Karpas-422 (cell line): ENCODE measurements around the gene OTOS. TPM values are rescaled to one million over a fixed set of nuclear protein-coding genes. Genes with fewer than 3 reads are reported as not detected.

Experiments
- DNase-seq: peaks from one replicate; pipeline ENCODE4 v3.0.0-alpha.2; 2015
- H2AFZ ChIP-seq: fragments of 200-600 bp; sonication (generic); 2 replicates; pipeline ENCODE4 v1.6.1; 2014; ENCODE audit warnings: antibody characterized with exemption, low read length, mixed read lengths
- H3K27ac ChIP-seq: fragments of 200-600 bp; sonication (generic); 2 replicates; pipeline ENCODE4 v1.5.1; 2014; ENCODE audit warnings: mild to moderate bottlenecking, low read length, moderate library complexity
- H3K27me3 ChIP-seq: fragments of 200-600 bp; sonication (generic); 2 replicates; pipeline ENCODE4 v1.6.1; 2014; ENCODE audit warnings: low read length, mixed read lengths
- H3K36me3 ChIP-seq: fragments of 200-600 bp; sonication (generic); 2 replicates; pipeline ENCODE4 v1.6.1; 2014; ENCODE audit warnings: low read length, mixed read lengths; ENCODE audit not compliant: insufficient read depth
- H3K4me1 ChIP-seq: fragments of 200-600 bp; sonication (generic); 2 replicates; pipeline ENCODE4 v1.6.1; 2014; ENCODE audit warnings: mild to moderate bottlenecking, low read length, mixed read lengths
- H3K4me2 ChIP-seq: fragments of 200-600 bp; sonication (generic); 2 replicates; pipeline ENCODE4 v1.6.1; 2014; ENCODE audit warnings: low read length, low read depth, mild to moderate bottlenecking; ENCODE audit not compliant: poor library complexity, severe bottlenecking
- H3K4me3 ChIP-seq: fragments of 200-600 bp; sonication (generic); 2 replicates; pipeline ENCODE4 v1.5.1; 2014; ENCODE audit warnings: mild to moderate bottlenecking, antibody characterized with exemption, low read length, mixed read lengths
- H3K79me2 ChIP-seq: fragments of 200-600 bp; sonication (generic); 2 replicates; pipeline ENCODE4 v1.6.1; 2014; ENCODE audit warnings: mild to moderate bottlenecking, low read length, mixed read lengths
- H3K9ac ChIP-seq: fragments of 200-600 bp; sonication (generic); 2 replicates; pipeline ENCODE4 v1.6.0; 2014; ENCODE audit warnings: low read length
- H3K9me2 ChIP-seq: fragments of 200-600 bp; sonication (generic), shearing (Covaris generic); replicated peaks from 2 replicates; pipeline ENCODE4 v1.6.0; 2014; ENCODE audit warnings: mild to moderate bottlenecking, low read length, moderate library complexity; ENCODE audit not compliant: insufficient read depth
- H3K9me3 ChIP-seq: fragments of 300-700, 200-600 bp; sonication (generic); 2 replicates; pipeline ENCODE4 v1.6.1; 2014; ENCODE audit warnings: low read length, mixed read lengths
- H4K20me1 ChIP-seq: fragments of 200-600 bp; sonication (generic); 2 replicates; pipeline ENCODE4 v1.6.1; 2014; ENCODE audit warnings: mild to moderate bottlenecking, antibody characterized with exemption, low read length, low read depth; ENCODE audit not compliant: insufficient read depth
- total RNA-seq: library from RNA; depleted of rRNA; stranded (reverse); fragments of >200 nt; shearing (Covaris generic); gene quantifications from 2 replicates; pipeline ENCODE4 v1.2.3, GENCODE V29; 2014; ENCODE audit warnings: low replicate concordance

OTOS gene
- total RNA-seq, 1 experiment from 2014 or later, result not detected

- no peak overlapping the region for H3K4me2 ChIP-seq
- H3K4me1 ChIP-seq, result no peaks in the 10 kb centered on the region
- no peak for DNase-seq
- no peaks in the 10 kb centered on the region for H4K20me1 ChIP-seq
- H3K79me2 ChIP-seq, result no peaks in the 10 kb centered on the region
- no peaks in the 10 kb centered on the region for H3K36me3 ChIP-seq
- no peak overlapping the region for H2AFZ ChIP-seq
- no peaks in the 10 kb centered on the region for H3K9me2 ChIP-seq
- H3K9me3 ChIP-seq, result no peaks in the 10 kb centered on the region
- peaks cover 3% of the 10 kb centered on the region; the same call in 1 of the 2 replicates for H3K27me3 ChIP-seq
- H3K27ac ChIP-seq, result no peak overlapping the region
- H3K9ac ChIP-seq, result no peak overlapping the region
- H3K4me3 ChIP-seq, result no peak overlapping the region
Measured at GRCh38 chr2:240169486-240170353, 29.3 kb upstream of the OTOS start.

- H3K9ac ChIP-seq, result no peak overlapping the region
- no peaks in the 10 kb centered on the region for H4K20me1 ChIP-seq
- no peaks in the 10 kb centered on the region for H3K9me2 ChIP-seq
- H3K4me2 ChIP-seq, result no peak overlapping the region
- no peak for DNase-seq
- H3K4me3 ChIP-seq, result no peak overlapping the region
- H3K27ac ChIP-seq, result no peak overlapping the region
- H3K4me1 ChIP-seq, result no peaks in the 10 kb centered on the region
- no peaks in the 10 kb centered on the region for H3K9me3 ChIP-seq
- peaks cover 3% of the 10 kb centered on the region; the same call in 1 of the 2 replicates for H3K27me3 ChIP-seq
- no peaks in the 10 kb centered on the region for H3K79me2 ChIP-seq
- H3K36me3 ChIP-seq, result no peaks in the 10 kb centered on the region
- H2AFZ ChIP-seq, result no peak overlapping the region
Measured at GRCh38 chr2:240168546-240169361, 28.3 kb upstream of the OTOS start.

- DNase-seq, result no peak
- Histone ChIP-seq H3K27me3 (peaks cover 3% of the 10 kb centered on the region; the same call in 1 of the 2 replicates), H3K4me1 (no peaks in the 10 kb centered on the region), H3K4me3 (no peak overlapping the region), H2AFZ (no peak overlapping the region), H3K36me3 (no peaks in the 10 kb centered on the region), H3K27ac (no peak overlapping the region), H3K4me2 (no peak overlapping the region), H3K9me2 (no peaks in the 10 kb centered on the region), H3K9me3 (no peaks in the 10 kb centered on the region), H4K20me1 (no peaks in the 10 kb centered on the region), H3K9ac (no peak overlapping the region), H3K79me2 (no peaks in the 10 kb centered on the region)
Measured at GRCh38 chr2:240168041-240168440, 27.6 kb upstream of the OTOS start.

- no peak overlapping the region for H3K4me3 ChIP-seq
- no peak overlapping the region for H3K9ac ChIP-seq
- no peaks in the 10 kb centered on the region for H3K36me3 ChIP-seq
- no peak overlapping the region for H3K4me2 ChIP-seq
- peaks cover 3% of the 10 kb centered on the region; the same call in 1 of the 2 replicates for H3K27me3 ChIP-seq
- H3K27ac ChIP-seq, result no peak overlapping the region
- no peak for DNase-seq
- H3K79me2 ChIP-seq, result no peaks in the 10 kb centered on the region
- no peaks in the 10 kb centered on the region for H3K4me1 ChIP-seq
- no peaks in the 10 kb centered on the region for H4K20me1 ChIP-seq
- no peak overlapping the region for H2AFZ ChIP-seq
- no peaks in the 10 kb centered on the region for H3K9me2 ChIP-seq
- no peaks in the 10 kb centered on the region for H3K9me3 ChIP-seq
Measured at GRCh38 chr2:240167588-240167880, 27.1 kb upstream of the OTOS start.

GRCh38 chr2:240166761-240167587 is 26.5 kb upstream of the OTOS start:
- DNase-seq, result no peak
- Histone ChIP-seq H3K27ac (no peak overlapping the region), H3K4me1 (no peaks in the 10 kb centered on the region), H2AFZ (no peak overlapping the region), H3K27me3 (no peaks in the 10 kb centered on the region), H4K20me1 (no peaks in the 10 kb centered on the region), H3K36me3 (no peaks in the 10 kb centered on the region), H3K9ac (no peak overlapping the region), H3K4me3 (no peak overlapping the region), H3K4me2 (no peak overlapping the region), H3K9me2 (no peaks in the 10 kb centered on the region), H3K79me2 (no peaks in the 10 kb centered on the region), H3K9me3 (no peaks in the 10 kb centered on the region)

GRCh38 chr2:240166191-240166590 is 25.7 kb upstream of the OTOS start:
- Histone ChIP-seq H3K4me3 (no peak overlapping the region), H3K27me3 (no peaks in the 10 kb centered on the region), H3K4me2 (no peak overlapping the region), H4K20me1 (no peaks in the 10 kb centered on the region), H3K79me2 (no peaks in the 10 kb centered on the region), H3K9me3 (no peaks in the 10 kb centered on the region), H3K4me1 (no peaks in the 10 kb centered on the region), H3K27ac (no peak overlapping the region), H3K36me3 (no peaks in the 10 kb centered on the region), H3K9ac (no peak overlapping the region), H2AFZ (no peak overlapping the region), H3K9me2 (no peaks in the 10 kb centered on the region)
- no peak for DNase-seq

GRCh38 chr2:240165661-240166060 is 25.2 kb upstream of the OTOS start:
- no peaks in the 10 kb centered on the region for H3K36me3 ChIP-seq
- no peaks in the 10 kb centered on the region for H3K9me3 ChIP-seq
- no peaks in the 10 kb centered on the region for H4K20me1 ChIP-seq
- H3K27me3 ChIP-seq, result no peaks in the 10 kb centered on the region
- no peaks in the 10 kb centered on the region for H3K9me2 ChIP-seq
- no peak overlapping the region for H3K27ac ChIP-seq
- H3K9ac ChIP-seq, result no peak overlapping the region
- H3K4me2 ChIP-seq, result no peak overlapping the region
- H3K4me3 ChIP-seq, result no peak overlapping the region
- no peaks in the 10 kb centered on the region for H3K79me2 ChIP-seq
- no peak overlapping the region for H2AFZ ChIP-seq
- no peak for DNase-seq
- no peaks in the 10 kb centered on the region for H3K4me1 ChIP-seq

- no peaks in the 10 kb centered on the region for H3K36me3 ChIP-seq
- H3K4me3 ChIP-seq, result no peak overlapping the region
- H2AFZ ChIP-seq, result no peak overlapping the region
- DNase-seq, result no peak
- H3K79me2 ChIP-seq, result no peaks in the 10 kb centered on the region
- no peak overlapping the region for H3K4me2 ChIP-seq
- H3K9me3 ChIP-seq, result no peaks in the 10 kb centered on the region
- no peak overlapping the region for H3K27ac ChIP-seq
- H3K9me2 ChIP-seq, result no peaks in the 10 kb centered on the region
- H4K20me1 ChIP-seq, result no peaks in the 10 kb centered on the region
- H3K9ac ChIP-seq, result no peak overlapping the region
- no peaks in the 10 kb centered on the region for H3K27me3 ChIP-seq
- no peaks in the 10 kb centered on the region for H3K4me1 ChIP-seq
Measured at GRCh38 chr2:240165034-240165433, 24.6 kb upstream of the OTOS start.
